Transverse colon (tissue), 4 donors: ENCODE results near the gene APCDD1.

Source experiments
- CTCF ChIP-seq, 5 experiments: fragments of 200-600 bp in 3 of 5; fragments of 450-650 bp in 2 of 5; sonication (generic) in 3 of 5; IDR thresholded peaks; 1 replicate in 2 of 5; 2 replicates in 3 of 5; pipeline ENCODE4 v1.5.1; 2016 to 2017; ENCODE audit warnings: antibody characterized with exemption in 5 of 5, inconsistent platforms in 3 of 5, mild to moderate bottlenecking in 2 of 5, moderate library complexity in 1 of 5
- EP300 ChIP-seq: sonication (generic); formaldehyde crosslinking; IDR thresholded peaks from one replicate; pipeline ENCODE4 v1.6.1; 2017; ENCODE audit warnings: antibody characterized with exemption, low read depth
- POLR2AphosphoS5 ChIP-seq, 3 donors: sonication (generic); formaldehyde crosslinking; IDR thresholded peaks; one replicate each; pipeline ENCODE4 v1.6.1; 2016; ENCODE audit warnings: antibody characterized with exemption in 3 of 3

GRCh38 chr18:10436160-10436559, 18.3 kb upstream of the APCDD1 start:
- TF ChIP-seq EP300 (no peak), CTCF (IDR thresholded peaks at IDR 0.05) (no peak), POLR2AphosphoS5 (IDR thresholded peaks at IDR 0.05) (no peak)
